Cerebellar cortex (tissue), 1 donor: ENCODE results near the gene HS6ST3.

Experiments
- DNase-seq: peaks from one replicate; pipeline ENCODE4 v3.0.0-alpha.2; 2015; ENCODE audit warnings: low spot score

Gene HS6ST3

GRCh38 chr13:96836733-96837132, 746.8 kb downstream of the HS6ST3 start:
- DNase-seq: no peak

GRCh38 chr13:96837809-96838208, 747.9 kb downstream of the HS6ST3 start:
- no peak for DNase-seq

- no peak for DNase-seq
Measured at GRCh38 chr13:96844195-96844594, 754.3 kb downstream of the HS6ST3 start.

- no peak for DNase-seq
Measured at GRCh38 chr13:96844616-96845015, 754.7 kb downstream of the HS6ST3 start.

DNA sequence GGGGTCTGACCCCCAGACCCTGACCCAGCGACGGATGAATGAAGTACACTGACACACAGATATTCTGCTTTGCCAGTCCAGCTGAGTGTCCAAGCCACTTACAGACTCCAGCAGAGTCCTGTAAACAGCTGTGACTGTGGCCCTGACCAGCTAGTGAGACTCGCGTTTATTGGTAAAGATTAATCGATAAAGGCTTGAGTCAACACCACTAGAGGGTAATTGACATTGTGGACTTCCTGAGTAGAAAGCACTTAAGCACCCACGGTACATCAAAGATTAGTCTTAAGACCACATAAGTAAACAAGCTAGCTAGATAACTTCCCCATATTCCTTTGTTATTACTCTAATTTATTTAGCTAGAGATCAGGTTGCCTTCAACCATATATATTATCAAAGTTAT, 758.4 kb downstream of the HS6ST3 start:
- no peak for DNase-seq

DNA sequence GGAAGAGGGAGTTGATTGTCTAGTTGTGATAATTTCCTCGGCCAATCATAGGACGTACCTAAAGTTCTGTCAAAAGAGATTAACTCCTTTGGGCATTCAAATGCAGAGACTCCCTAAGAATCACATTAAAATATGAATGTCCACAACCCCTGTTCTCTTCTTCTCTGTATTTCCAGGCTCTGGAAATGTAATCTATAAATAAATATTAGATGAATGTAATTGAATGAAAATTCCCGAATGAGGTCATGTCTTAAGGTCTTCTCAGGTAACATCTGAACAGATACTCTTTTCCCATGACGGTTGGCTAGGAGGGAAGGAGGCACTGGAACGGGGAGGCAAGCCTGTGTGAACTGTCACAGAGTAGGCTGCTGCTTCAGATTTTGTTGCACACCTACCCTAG, 759.2 kb downstream of the HS6ST3 start:
- DNase-seq: no peak

GRCh38 chr13:96850538-96851145, 760.7 kb downstream of the HS6ST3 start:
- no peak for DNase-seq

DNA sequence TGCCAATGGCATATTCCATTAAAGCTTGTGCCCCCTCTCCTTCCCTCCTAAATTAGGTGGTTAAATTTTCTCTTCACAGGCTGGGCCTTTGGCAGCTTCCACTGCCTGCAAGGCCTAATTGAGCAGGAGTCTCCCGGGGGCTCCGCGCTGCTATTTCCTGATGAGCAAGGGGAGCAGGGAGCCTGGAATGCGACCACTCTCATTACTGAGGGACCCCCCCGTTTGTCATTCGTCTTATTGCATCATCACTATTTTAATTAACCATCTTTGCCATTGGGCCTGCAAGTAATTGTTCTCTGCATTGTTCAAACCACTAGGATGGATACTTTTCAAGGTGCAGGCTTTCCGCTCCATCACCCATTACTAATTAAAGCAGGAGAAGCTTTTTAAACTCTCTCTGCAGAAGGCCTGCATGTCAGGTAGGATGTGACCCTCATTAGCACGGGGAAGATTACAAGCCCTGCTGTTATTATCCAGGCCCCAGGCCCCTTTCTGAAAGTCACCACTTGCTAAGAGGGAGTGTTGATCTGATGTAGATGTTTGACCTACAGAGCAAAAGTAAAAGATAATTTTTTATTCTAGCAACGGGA, 762.0 kb downstream of the HS6ST3 start:
- no peak for DNase-seq

DNA sequence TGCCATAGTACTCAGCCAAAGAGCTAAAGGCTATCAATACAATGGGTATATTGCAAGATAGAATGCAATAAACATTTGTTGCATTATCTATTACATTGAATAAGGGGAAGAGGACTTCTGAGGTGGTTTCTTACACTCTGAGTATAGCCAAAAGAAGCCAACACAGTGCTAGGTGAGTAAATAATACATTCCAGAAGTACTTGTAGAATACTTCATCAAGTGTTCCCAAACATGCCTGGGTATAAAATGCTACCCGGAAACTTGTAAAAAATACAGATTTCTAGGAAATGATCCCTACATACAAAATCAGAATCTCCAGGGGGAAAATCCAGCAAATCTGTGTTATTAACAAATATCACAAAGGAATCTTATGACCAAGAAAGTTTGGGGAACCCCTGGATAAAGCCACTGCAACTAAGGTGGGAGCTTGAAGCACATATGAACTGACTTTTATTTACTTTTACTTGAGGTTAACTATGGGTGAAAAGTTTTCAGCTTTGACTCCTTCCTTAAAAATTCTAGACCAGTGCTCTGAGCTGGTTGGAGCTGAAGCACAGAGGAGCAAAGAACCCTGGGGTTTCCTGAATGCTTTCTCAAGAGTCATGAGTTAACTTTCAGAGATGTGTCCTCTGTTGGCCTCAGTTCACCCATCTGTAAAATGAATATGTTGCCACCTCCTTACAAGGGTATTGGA, 768.4 kb downstream of the HS6ST3 start:
- no peak for DNase-seq

- DNase-seq: no peak
Measured at GRCh38 chr13:96860882-96861281, 771.0 kb downstream of the HS6ST3 start.

- DNase-seq: no peak
Measured at GRCh38 chr13:96862093-96862492, 772.2 kb downstream of the HS6ST3 start.

GRCh38 chr13:96862999-96863398, 773.1 kb downstream of the HS6ST3 start:
- no peak for DNase-seq

DNA sequence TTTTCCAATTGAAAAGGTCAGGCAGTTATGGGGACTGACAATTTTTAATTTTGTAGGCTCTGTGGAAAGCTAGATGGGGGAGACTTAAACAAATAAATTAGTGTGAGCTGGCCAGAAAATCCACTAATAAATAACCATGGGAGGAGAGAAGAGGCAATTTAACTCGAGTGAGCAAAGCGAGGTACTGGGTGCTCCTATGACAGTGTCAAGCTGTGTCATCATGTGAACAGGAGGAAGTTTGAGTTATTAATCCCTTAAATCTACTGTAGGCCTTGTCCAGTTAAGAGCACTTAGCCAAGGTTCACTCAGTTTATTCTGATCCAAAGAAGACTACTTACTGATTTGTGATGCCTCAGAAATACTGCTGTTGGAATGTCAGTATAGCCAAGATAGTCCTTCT, 781.6 kb downstream of the HS6ST3 start:
- no peak for DNase-seq

- no peak for DNase-seq
Measured at GRCh38 chr13:96880419-96880818, 790.5 kb downstream of the HS6ST3 start.
